ENCODE results near the gene SEMA3F.

The SEMA3F gene

DNA sequence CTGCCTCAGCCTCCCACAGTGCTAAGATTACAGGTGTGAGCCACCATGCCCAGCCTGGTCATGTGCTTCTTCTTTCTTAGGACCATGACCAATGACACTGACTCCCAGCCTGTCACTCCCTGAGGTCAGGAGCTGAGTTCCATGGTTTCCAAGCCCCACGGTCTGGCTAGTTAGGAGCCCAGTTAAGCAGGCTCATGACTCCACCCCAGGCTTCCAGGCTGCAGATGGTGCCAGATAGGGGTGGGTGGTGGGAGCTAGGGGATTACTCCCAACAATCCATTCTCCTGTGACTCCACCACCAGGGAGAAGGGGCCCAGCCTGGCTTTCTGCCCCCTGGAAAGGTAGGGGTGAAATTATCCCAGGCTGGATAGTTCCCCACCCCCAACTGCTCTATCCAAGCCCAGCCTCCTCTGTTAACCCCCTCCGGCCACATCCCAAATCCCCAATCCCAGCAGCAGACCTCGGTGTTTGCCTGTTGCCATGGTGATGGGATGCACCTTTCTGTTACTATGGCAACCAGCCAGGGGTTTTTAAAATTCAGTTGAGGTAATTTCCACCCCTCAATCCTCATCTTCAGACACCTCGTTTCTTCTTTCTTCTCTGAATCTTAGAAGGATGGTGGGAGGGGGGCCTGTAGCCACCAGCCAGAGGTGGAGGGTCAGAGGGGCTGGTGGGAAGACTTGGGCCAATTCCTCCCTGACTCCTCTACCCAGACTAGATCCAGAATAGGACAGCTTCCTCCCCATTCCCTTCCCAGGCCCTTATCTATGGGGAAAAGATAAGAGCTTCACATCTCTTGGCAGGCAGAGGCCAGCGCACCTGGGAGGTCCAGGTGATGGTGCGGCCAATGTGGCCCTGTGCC, 22.5 kb upstream of the SEMA3F start:
- ATAC-seq: no peak
- no peak for DNase-seq

DNA sequence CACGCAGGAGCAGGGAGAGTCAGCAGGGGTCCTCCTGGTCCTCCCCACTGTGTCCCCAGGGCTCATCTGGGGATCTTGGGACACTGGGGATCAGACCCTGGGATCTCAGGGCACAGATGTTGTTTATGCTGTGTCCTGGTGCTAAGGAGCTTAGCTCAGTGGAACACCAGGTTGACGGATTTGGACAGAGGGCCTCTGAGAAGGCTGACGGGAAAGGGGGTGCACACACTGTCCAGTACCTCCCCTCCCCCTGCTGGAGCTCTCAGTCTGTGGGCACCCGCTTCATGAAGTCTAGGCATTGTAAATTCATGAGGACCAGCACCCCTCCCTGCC, 21.9 kb upstream of the SEMA3F start:
- DNase-seq: no peak

DNA sequence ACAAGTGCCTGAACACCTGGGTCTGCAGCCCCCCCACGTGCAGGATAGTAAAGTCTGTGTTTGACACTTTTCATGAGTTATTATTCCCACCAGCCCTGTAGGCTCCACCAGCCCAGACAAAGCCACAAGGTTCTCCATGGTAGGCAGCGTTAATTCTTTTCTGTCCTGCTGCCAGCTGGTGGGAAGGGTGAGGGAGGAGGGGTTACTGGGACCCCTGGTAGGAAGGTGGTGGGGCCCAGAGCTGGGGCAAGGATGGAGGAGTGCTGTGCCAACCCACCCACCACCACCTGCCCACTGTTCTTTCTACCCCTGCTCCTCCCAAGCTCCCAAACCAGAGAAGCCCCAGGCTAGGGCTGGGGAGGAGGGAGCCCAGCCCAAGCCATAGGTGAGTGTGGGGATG, 20.8 kb upstream of the SEMA3F start:
- DNase-seq (no peak), ATAC-seq (no peak)

More for the DNA sequence above, 21.9 kb upstream of the SEMA3F start:
- ATAC-seq: no peak

DNA sequence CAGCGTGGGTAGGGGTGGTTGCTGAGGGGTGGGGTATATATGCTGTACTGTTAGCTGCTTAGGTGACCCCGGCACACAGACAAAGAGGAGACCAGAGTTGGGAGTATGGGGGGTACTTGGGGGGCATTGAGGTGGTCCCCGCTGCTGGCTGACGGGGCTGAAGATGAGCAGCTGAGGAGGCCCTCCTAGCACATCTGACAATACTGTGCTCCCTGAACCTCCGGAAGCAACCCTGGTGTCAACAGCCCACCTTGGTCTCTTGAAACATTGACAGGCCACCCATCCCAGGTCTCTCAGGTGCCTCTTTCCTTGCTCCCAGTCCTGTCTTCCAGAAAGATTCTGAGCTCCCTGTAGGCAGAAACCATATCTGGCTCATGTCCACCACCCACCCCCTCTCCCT, 19.2 kb upstream of the SEMA3F start:
- DNase-seq (no peak), ATAC-seq (no peak)

DNA sequence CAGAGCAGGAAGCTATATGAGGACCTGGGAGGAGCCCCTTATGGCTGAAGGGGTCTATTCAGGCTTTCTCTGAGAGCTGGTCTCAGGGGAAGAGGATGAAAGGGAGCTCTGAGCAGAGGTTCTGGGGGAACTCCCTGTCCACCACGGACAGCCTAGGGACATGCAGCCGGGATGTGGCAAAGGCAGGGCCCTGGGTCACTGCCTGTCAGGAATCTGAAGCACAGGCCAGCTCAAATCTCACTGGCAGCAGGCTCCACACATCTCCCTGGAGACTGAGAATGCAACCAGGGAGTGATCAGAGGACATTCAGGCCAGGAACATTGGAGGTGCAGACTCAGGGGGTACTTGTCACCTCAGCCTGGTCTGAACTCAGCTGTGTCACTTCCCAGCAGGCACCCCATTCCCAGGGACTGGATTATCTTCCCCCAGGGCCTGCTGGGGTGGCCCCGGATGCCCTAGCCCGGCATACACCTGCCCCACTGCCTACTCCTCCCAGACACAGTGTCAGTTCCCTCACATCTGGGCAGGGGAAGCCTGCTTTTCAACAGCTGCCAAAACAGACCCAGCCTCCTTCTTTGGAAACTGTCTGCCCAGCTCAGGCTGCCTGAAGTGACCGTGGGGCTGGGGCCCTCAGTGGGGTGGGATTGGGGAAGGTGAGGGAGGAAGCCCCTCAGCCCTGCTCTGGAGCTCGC, 18.3 kb upstream of the SEMA3F start:
- no peak for ATAC-seq
- no peak for DNase-seq

DNA sequence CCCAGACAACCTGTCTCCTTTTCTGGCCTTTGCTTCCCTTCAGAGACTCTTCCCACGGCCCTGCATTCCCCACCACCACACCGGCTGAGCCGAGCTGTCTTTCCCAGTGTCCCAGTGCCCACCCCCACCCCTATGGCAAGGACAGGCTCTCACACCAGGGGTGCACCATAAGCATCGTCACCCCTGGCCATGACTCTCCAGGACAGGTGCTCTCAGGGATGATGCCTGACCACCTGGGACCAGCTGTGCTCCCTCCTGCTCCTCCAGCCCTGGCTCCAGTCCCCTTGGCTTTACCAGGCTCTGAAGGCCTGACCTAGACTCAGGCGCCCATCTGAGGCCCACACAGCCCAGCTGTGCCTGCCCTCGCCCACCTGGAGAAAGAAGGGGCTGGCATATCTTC, 17.6 kb upstream of the SEMA3F start:
- ATAC-seq (no peak), DNase-seq (no peak)

DNA sequence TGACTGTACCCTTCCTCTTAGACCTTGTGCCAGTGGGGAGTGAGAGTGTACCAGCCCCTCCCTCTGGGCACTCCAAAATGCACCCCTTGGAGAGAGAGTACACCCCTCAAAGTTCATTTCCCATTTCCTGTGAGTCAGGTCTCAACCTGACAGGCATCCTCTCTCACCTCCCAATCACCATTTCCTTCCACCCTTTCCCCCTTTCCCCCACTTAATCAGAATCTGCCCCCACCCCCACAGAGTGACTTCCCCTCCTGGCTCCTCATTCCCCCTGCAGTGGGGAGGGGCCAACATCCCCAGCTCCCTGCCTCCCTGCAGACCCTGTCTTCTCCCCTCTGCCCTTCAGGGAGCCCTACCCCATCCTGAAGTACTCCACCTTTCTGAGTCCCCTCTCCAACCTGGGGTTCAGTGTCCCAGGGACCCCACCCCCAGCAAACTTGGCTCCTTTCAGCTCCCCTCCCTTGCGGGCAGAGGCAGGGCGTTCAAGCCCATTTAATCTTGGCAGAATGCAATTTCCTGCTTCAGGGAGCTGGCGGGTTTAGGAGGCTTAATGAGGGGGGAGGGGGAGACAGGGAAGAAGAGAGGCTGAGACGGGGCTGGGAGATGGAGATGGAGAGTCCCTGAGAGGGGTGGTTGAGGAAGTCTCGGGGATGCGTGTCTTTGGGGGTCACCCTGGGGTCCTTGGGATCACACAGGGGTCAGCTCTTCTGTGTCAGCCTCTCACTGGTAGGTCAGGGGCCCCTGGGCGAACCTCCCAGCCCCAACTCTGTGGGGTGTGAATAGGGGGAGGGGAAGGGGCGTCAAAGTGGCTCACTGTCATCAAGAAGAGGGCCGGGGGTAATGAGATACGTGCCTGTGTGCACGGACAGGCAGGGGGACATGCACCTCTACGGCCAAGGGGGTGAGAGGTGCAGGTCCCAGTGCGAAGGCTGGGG, 16.6 kb upstream of the SEMA3F start:
- no peak for DNase-seq
- ATAC-seq: no peak

DNA sequence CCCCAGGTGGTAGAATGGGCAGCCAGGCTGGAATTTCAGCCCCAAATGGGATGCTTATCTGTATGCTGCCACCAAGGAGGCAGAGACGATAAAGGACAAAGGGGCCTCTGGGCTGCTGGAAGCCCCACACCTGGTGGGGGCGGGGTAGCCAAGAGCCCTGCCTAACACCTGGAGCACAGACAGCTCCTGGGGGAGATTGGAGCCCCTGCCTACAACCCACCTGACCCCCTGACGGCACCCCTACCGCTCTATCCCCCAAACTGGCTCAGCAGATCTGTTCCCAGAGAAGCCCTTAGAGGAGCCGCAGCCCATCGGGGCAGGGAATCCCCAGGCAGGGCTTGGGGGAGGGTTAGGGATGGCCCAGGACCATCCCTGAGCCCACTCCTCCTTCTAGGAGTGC, 15.8 kb upstream of the SEMA3F start:
- ATAC-seq (no peak), DNase-seq (no peak)

DNA sequence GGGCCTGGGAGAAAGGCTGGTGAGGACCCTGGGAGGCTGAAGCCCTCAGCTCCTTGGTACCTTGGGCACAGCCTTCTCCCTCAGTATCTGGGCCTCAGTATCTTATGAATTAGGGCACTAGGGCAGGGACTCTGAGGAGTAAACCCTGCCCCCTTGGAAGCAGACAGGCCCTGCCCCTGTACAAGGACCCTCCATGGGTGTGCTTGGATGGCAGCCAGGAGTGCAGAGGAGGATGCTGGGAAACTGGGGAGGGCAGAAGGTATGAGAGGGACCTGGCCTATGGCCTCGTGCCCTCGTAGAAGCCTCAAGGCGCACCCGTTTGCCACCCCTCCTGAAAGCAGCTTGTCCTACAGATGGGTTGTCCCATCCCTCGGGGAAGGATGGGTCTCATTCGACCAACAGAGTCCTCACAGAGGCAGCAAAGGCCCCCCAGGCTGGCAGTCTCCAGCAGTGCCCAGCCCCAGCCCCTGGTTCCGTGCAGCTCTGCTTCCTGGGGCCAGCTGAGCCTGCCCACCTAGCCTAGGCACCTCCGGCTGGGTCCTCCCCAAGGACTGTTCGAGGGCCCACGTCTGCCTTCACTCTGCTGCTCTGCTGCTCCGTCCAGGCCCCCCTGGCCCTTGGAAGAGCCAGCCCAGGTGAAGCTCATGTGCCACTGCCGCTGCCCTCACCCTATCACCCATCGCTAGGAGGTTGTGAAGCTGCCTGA, 15.3 kb upstream of the SEMA3F start:
- DNase-seq: no peak
- ATAC-seq: no peak

DNA sequence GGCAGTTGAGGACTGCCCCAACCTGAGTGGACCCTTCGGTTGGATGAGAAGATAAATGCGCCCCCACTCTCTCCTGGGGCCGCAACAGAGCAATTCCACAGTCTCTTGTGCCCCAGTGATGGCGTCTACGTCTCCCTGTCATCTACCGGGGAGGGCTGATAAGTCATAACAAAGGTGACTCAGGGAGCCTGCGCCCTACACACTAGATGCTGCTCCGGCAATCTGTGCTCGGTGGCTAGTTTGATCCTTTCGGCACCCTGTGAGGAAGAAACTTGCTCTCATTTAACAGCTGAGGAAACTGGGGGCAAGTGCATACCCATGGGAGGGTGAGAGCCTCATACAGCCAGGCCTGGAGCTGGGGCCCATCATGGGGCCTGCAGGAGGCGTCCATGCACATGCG, 14.1 kb upstream of the SEMA3F start:
- DNase-seq (no peak), ATAC-seq (no peak)

DNA sequence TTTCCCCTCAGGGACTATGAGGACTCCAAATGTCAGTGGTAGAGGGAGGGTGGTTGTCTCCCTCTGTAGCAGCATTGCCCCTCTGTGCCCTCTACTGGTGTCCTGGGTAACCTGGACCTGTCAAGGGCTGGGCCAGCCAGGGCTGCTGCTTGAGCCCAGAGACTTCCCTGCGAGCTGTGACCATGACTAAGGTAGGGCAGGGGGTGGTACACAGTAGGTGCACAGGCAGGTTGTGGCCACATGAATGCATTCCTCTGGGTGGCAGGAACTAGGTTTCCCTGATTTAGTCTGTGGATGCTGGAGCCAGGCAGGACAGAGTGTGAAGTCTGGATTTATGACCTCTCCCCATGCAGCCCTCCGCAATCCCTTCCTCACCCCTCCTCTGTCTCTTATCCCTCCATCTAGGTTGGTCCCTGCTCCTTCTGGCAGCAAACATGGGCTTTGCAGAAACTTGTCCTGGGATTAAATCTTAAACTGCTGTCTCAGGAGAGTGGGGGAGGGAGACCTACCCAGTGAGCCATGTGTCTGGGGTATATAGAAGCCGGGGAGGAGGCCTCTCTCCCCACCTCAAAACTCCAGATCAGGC, 8.7 kb upstream of the SEMA3F start:
- ATAC-seq (peak; percentile 38), DNase-seq (no peak)

DNA sequence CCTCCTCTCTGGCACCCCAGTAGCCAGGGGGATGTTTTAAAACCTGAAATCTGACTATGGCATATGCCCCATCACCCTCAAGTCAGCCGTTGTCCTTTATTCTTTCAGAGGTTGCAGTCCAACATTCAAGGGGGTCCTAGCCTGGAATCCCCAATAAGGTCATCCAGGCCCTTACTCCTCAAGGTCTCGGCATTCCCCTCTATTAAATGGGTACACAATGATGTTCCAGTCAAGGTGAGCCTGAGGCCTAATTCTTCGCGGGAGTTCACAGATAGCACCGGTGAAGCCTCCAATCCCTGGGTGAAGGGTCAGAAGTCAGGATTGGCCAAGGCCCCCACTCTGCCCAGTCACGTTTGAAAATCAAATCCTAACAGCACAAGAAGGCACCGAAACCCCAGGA, 8.1 kb upstream of the SEMA3F start:
- ATAC-seq: no peak
- DNase-seq: no peak

DNA sequence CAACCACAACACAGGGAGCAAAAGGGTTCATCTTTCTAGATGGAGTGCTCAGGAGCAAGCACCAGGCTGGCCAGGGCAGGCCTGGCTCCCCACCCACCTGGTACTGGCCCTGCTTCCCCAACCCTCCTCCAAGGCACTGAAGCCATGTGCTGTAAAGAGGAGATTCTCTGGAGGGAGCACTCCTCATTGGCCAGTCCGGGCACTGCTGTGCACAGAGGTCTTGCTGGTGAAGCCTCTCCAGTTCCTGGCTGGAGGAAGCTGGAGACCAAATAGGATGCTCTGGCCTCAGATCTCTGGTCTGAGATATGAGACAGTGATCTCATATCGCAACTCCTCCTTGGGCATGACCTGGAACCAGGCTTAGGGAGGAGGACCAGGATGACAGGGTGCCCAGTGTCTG, 7.7 kb upstream of the SEMA3F start:
- ATAC-seq: no peak
- no peak for DNase-seq

DNA sequence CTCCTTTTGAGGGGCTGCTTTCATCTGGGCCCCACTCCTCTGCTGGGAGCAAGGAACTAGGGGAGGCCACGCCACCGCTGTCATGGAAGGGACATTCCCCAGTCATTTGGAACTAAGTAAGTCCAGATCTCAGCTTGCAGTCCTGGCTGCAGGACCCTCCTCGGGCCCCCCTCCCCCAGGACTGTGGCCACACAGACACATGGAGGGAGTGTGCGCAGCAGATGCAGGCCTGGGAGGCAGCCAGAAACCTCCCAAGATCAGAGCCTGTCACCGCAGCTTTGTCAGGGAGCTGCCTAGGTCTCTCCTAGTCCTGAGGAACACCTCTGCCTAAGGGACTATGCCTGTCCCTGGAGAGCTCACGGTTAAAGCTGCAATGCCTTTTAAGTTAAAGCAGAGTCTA, 7.3 kb upstream of the SEMA3F start:
- DNase-seq: no peak
- no peak for ATAC-seq

DNA sequence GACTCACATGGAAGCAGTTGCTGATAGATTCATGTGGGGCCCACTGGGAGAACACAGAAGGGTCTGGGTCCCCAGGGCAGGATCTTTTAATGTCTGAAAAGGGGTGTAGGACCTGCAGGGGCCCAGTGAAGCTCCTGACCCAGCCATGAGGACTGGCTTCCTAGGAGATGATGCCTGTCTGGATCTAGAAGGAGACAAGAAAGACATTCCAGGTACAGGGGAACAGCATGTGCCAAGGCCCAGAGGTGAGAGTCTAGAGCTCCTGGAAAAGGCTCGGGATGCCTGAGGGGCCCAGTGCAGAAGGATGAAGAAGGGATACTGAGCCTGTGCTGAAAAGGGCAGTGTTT, 4.7 kb upstream of the SEMA3F start:
- no peak for DNase-seq
- ATAC-seq: no peak

DNA sequence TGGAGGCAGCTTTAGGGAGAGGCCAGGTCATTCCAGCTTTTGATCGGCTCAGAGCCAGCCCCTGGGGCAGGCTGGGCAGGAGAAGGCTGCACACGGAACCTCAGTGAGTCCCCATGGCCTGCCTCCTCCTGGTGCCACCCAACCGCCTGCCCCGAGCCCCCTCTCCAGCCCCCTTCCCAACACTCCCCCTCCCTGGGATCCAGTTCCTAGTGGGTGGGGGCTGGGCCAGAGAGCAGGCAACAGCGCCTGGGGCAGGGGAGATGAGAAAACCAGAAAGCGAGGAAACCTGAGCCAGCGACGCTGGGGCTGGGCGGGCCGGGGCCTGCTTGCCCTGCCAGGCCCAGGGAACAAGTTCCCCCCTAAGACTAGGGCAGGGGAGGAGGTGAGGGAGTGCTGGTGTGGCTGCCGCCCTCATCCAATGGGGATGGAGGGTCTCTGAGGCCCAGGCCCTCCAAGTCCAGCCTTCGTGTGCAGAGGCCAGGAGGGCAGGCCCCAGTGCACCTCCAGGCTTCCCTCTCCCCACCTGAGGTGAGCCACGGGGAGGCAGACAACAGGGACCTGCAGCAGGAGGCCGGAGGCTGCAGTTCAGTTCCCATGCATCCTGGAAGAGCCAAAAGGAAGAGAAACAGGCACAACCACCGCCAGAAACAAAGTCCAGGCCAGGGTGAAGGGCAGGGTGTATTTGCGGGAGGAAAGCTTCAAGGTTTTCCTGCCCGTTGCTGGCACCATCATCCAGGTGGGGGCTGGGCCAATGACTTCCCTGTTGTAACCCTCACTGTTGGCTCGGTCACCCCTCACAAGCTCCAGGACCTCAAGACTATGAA, 4.0 kb upstream of the SEMA3F start:
- ATAC-seq: no peak
- no peak for DNase-seq

DNA sequence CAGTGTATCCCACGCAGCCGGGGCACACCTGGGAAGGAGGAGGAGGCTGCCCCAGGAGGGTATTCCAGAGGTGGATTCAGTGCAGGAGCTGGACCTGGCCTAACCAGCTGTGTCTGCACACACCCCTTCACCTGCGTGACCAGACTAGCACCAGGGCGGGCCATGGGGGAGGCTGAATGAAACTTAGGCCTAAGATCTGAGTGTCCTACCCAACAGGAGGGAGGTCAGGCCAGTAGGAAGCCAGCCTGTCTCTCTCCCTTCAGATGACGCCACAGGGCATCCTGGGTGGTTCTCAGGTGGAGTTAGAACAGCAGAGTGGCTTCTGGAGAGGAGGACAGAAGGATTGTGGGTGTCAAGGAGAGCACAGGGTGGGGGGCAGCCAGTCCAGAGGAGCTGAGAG, 3.4 kb upstream of the SEMA3F start:
- DNase-seq (no peak), ATAC-seq (no peak)

DNA sequence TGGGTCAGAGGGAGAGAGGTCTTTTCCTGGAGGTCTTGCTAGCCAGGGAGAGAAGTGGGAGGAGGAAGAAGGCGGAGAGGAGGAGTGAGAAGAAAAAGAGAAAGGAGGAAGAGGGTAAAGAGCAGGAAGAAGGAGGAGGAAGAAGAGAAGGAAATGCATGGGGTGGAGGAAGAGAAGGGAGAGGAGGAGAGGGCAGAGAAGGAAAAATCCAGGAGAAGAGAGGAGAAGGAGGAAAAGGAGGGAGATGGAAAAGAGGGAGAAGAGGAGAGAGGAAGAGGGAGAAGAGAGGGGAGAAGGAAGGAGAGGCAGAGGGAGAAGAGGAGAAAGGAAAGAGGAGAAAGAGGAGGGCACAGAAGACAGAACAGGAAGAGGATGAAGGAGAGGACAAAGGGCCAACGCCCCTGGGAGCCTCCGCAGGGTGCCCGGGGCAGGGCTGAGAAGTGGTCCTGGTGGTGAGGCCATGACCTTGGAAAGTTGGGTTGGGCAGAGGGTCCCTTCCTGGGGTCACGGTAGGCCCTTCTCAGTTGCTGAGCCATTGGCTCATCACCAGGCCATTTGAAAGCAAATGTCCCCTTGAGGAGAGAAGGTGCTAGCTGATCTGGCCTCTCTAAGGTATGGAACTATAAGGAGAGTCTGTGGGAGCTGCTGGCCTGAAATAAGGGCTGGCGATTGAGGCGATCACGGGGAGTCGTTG, 1.2 kb upstream of the SEMA3F start:
- DNase-seq (no peak), ATAC-seq (no peak)

DNA sequence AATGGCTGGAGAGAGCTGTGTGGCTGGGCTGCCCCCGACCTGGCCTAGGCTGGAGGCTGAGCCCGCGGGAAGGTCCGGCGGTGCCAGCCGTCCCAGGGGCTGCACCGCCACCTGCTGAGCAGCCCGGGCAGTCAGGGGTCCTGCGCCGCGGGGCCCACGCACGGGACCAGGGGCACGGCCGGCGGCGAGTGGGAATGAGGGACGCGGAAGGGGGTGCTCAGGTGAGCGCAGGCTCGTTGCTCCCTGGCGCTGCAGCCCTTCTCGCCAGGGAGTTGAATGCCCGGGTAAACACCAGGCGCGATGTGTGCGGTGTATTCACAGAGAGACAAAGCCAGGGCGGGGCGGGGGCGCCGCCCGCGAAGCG, 666 bp upstream of the SEMA3F start:
- ATAC-seq: peak; percentile 17

DNA sequence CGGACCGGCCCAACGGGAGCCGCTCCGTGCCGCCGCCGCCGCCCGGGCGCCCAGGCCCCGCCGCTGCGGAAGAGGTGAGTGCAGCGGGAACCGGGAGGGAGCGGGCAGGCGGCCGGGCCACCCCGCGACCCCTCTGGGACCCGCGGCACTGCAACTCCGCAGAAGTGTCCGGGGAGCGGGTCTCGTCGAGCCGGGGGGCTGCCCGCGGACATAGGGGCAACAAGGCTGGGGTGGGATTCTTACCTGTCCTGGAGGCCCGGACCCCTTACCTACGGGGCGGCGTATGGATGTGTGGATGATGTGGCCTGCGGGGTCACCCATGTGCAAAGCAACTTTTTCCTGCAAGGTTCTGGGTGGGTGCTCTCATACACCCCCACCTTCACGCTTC, 361 bp downstream of the SEMA3F start:
- no peak for DNase-seq
- ATAC-seq: no peak

More for the DNA sequence above, 666 bp upstream of the SEMA3F start:
- no peak for DNase-seq

DNA sequence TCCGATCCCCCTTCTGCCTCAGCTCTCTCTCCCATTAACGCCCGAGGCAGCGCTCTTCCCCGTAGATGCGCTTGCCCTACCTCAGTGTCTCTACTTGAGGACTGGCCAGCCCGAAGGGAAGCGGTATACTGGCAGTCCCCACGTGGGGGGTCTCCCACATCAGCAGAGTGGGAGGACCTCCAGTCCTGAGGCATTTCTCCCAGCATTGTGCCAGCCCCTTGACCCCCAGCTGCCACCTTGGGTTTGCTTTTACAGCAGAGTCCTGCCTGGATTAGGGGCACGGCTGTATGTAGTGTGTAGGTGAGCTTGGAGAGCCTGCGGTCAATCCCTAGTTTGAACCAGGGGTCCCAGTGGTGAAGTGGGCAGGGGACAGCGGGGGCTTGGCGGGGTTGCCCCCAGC, 767 bp downstream of the SEMA3F start:
- ATAC-seq: no peak
- no peak for DNase-seq
